Measurements from ENCODE around the gene EPSTI1. TPM values are rescaled to one million over a fixed set of nuclear protein-coding genes. Genes with fewer than 3 reads are reported as not detected.
"Not testable (repeated sequence)": the region's sequence is repeated elsewhere in the genome, so short reads cannot be mapped to it uniquely, and the experiment has no call there.

Gene EPSTI1, protein sequence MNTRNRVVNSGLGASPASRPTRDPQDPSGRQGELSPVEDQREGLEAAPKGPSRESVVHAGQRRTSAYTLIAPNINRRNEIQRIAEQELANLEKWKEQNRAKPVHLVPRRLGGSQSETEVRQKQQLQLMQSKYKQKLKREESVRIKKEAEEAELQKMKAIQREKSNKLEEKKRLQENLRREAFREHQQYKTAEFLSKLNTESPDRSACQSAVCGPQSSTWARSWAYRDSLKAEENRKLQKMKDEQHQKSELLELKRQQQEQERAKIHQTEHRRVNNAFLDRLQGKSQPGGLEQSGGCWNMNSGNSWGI
- total RNA-seq, result 3.0 TPM
- long read RNA-seq, partial matches to known transcripts, result 1 of 2 reads
- long read RNA-seq, other reads (novel, unspliced or antisense), result 1 of 2 reads

DNA sequence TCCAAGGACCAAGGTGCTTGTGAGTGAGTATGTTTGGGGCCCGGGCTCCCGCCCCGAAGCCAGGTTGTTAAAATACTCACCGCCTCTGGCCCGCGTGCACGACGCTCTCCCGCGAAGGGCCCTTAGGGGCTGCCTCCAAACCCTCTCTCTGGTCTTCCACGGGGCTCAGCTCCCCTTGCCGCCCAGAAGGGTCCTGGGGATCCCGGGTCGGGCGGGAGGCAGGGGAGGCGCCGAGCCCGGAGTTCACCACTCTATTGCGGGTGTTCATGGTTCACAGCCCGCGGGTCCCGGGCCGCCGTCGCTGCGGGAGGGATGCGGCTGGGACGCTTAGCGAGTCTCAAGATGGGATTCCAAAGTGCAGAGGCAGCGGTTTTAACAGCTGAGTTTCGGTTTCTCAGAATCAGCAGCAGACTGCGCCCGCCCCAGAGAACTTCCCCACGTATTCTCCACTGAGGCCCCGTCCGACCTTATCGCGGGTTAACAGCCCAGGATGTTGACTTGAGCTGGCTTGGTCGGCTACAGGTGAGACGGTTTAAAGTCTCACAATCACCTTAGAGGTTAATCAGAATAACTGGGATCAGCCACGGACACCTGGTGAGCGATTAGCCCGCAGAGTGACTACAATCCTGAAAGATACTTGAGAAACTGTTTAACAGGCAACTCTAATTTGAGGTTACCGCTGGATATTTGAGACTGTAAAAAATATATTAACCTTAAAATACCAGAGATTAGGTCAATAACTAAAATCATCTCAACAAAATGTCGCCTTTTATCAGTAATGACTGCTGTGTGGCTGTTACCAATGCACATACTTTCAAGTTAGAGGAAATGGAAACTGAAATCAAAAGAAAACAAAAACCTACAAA is at the start of gene EPSTI1:
TSS of gene EPSTI1 (minus strand) at position 344 of the 866 bp plus-strand sequence. CDS start at position 268, 76 bp downstream.
- intact Hi-C loops (cut with micrococcal nuclease), result no loop called here
- DNase-seq, result peak; percentile 75
- peak; percentile 91 for ATAC-seq

DNA sequence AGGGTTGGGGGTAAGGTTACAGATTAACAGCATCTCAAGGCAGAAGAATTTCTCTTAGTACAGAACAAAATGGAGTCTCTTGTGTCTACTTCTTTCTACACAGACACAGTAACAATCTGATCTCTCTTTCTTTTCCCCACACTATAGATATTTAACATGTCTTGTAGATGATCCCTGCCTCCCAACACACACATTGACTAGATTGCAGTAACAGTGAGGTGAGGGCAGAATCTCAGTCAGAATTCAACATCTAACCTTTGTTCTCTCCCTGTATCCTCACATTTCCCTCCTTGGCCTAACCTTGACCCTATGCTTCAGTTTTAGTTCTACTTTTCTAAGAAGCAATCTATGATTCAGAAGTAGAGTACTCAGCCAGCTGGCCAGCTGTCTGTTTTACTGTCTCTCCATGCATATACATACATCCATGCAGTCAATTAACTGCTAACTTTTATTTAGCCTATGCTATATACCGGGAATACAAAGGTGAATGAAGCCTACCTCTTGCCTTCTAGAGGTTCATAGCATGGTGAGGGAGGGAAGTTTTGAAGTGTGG is 49.4 kb upstream of the EPSTI1 start:
- ATAC-seq (no peak), DNase-seq (no peak)
- intact Hi-C loops (cut with micrococcal nuclease), result no loop called here

DNA sequence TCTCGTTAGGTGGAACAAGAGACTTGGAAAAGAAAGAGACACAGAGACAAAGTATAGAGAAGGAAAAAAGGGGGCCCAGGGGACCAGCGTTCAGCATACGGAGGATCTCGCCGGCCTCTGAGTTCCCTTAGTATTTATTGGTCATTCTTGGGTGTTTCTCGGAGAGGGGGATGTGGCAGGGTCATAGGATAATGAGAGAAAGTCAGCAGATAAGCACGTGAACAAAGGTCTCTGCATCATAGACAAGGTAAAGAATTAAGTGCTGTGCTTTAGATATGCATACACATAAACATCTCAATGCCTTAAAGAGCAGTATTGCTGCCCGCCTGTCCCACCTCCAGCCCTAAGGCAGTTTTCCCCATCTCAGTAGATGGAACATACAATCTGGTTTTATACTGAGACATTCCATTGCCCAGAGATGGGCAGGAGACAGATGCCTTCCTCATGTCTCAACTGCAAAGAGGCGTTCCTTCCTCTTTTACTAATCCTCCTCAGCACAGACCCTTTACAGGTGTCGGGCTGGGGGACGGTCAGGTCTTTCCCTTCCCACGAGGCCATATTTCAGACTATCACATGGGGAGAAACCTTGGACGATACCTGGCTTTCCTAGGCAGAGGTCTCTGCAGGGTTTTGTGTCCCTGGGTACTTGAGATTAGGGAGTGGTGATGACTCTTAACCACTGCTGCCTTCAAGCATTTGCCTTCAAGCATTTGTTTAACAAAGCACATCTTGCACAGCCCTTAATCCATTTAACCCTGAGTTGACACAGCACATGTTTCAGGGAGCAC is 48.7 kb upstream of the EPSTI1 start:
- intact Hi-C loops (cut with micrococcal nuclease); ATAC-seq: not testable (repeated sequence)

DNA sequence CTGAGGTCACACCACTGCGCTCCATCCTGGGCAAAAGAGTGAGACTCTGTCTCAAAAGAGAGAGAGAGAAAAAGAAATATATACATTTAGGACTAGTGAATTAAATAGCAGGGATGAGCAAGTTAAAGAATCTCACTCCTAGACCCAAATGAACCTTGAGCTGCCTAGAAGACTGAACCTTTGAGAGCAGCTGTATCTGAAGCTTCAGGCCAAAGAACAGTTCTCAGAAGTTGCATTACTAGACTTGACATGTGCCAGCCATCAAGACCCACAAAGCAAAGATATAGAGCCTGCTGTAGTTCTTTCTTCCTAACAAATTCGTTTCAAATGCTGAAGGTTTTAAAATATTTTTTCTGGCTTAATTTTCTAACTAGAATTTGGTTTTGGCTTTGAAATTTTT is 47.9 kb upstream of the EPSTI1 start:
- no peak for ATAC-seq

More for the DNA sequence above, 48.7 kb upstream of the EPSTI1 start:
- DNase-seq, result not testable (repeated sequence)

DNA sequence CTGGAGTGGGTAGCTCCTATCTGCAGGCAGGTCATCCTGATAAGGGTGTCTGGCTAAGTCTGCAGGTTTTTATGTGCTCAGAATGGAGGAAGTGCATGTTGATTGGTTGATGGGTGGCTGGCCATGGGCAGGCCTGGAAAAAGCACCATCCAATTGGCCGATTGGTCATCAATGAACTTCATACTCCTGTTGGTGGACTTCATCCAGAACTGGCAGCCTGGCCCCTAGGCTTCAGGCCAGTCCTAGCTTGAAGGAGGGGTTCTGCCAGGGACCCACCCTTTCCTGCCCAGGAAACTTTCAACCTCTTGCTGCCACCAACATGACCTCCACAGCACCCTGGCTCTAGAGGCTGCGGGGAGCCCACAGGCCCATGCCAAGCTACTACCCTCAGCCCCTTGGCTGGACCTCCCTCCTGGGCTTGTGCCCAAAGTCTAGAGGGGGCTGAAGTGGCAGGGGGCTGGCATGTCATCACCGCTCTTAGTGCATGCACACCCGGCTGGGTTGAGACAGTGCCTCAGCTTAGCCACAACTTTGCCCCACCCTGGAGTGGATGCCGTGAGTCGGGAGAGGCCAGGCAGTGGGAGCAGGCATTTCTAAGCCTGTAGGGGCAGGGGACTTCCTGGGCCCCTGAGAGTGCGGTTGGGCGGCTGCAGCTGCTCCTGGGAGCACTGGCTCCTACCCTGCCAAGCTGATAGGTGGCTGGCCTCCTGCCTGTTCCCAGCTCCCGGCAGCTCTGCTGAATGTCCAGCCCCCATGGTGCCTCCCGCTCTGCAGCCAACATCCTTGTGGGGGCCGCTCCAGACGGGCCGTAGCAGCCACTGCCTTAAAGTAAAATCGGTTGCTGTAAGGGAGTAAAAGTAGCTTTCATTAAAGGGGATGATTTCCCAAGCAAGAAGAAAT is 44.6 kb upstream of the EPSTI1 start:
- DNase-seq (peak; percentile 86), ATAC-seq (peak; percentile 97)
- intact Hi-C loops (cut with micrococcal nuclease), result no loop called here

More for the DNA sequence above, 47.9 kb upstream of the EPSTI1 start:
- intact Hi-C loops (cut with micrococcal nuclease), result no loop called here
- DNase-seq, result no peak

DNA sequence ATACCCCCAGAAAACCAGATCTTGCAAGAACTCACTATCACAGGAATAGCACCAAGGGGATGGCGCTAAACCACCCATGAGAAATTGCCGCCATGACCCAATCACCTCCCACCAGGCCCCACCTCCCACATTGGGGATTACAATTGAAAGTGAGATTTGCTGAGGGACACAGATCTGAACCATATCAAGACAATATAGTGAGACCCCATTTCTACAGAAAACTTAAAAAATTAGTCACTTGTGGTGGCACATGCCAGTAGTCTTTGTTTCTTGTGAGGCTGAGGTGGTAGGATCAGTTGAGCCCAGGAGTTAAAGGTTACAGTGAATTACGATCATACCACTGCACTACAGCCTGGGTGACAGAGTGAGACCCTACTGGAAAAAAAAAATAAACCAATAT is 41.0 kb upstream of the EPSTI1 start:
- ATAC-seq, result no peak
- intact Hi-C loops (cut with micrococcal nuclease), result no loop called here
- DNase-seq, result no peak

DNA sequence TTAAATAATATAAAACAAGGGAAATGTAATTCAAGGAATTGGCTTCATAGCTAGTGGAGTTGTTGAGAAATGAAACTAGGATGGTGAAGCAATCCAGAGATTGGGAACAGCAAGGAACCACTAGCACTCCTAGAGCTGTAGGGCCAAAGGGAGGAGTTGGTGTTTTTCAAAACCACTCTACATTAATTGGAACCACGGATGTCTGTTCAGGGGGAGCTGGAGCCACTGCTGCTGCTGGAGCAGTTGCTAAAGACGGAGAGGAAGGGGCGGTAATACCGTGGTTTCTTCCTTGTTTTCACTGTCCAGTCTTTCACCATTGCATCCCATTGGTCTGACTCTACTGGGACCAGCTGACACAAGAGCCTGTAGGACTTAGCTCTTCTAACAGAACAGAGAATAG is 39.8 kb upstream of the EPSTI1 start:
- intact Hi-C loops (cut with micrococcal nuclease), result no loop called here
- DNase-seq, result no peak
- no peak for ATAC-seq

DNA sequence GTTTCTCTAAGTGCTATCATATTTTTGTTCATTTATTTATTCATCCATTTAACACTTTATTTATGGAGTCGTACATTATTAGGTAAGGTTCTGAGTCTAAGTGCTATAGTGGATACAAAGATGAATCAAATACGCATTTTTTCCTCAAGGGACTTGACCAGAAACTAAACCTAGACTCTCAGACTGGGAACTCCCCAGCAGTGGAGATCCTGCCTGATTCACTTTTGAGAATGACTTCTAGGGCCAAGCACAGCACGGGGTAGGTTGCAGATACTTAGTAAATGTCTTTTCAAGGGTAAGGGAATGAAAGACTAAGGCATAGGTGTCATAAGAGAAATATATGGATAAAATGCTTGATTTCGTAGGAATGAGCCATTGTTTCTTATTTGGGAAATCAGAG is 38.5 kb upstream of the EPSTI1 start:
- DNase-seq (no peak), ATAC-seq (no peak)
- intact Hi-C loops (cut with micrococcal nuclease), result no loop called here

DNA sequence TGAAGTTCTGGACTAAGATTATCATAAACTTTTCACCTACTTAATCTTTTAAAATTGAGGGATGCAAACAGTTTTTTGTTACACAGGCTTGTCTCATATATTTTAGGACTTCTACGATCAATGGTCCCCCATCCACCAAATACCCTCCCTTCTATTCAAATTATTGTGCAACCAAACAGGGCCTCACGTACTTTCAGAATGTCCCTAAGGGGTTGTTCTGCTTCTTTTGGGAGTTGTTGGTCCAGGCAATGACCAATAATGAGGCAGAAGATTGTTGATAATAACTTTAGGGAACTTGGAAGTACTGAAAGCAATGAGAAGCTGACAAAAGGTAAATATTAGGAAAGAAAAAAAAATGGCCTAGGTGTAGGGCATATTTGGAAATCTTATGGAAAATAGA is 34.2 kb upstream of the EPSTI1 start:
- intact Hi-C loops (cut with micrococcal nuclease), result no loop called here
- no peak for ATAC-seq

DNA sequence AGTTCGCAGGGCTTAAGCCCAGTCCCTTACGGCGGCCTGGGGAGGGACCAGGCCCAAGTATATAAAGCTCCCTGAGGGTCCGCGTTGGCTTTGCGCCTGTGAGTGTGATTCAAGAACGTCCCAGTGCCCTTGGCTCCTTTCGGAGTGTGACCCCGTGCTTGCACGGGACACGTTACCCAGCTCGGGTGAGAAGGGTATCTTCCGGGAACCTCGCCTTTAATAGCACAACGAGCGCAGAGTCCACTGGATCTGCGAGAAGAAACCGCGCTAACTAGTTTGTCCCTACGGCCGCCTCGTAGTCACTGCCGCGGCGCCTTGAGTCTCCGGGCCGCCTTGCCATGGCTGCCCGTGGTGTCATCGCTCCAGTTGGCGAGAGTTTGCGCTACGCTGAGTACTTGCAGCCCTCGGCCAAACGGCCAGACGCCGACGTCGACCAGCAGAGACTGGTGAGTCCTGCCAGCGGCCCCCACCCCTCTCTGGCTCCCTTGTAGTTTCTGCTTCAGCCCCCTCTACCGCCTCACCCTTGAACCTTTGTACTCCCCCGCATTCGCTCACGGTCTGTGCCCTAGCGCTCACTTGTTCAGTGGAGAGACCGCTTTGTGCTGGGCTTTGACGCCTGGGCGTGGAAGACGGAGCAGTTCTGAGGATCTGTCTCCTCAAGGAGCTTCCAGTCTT is 31.4 kb upstream of the EPSTI1 start, which contains the start of gene DNAJC15:
TSS of gene DNAJC15 (plus strand) at position 298 of the 675 bp plus-strand sequence. CDS start at position 339, 41 bp downstream.
- ATAC-seq (peak; percentile 96), DNase-seq (peak; percentile 93)
- intact Hi-C loops (cut with micrococcal nuclease), result no loop called here

More for the DNA sequence above, 34.2 kb upstream of the EPSTI1 start:
- no peak for DNase-seq

DNA sequence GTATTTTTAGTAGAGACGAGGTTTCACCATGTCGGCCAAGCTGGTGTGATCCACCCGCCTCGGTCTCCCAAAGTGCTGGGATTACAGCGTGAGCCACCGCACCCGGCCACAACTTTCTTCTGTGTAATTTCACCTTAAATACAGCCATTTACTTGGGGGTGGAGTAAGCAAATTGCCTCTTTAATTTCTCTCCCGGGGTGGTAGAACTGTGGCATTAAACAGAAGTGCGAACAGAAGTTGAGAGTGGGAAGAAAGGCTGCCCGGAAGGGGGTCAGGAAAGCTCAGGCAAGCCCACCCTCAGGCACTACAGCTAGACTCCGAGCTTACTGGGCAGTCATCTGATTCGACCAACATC is 30.9 kb upstream of the EPSTI1 start:
- DNase-seq, result no peak
- intact Hi-C loops (cut with micrococcal nuclease), result no loop called here
- peak; percentile 2 for ATAC-seq

DNA sequence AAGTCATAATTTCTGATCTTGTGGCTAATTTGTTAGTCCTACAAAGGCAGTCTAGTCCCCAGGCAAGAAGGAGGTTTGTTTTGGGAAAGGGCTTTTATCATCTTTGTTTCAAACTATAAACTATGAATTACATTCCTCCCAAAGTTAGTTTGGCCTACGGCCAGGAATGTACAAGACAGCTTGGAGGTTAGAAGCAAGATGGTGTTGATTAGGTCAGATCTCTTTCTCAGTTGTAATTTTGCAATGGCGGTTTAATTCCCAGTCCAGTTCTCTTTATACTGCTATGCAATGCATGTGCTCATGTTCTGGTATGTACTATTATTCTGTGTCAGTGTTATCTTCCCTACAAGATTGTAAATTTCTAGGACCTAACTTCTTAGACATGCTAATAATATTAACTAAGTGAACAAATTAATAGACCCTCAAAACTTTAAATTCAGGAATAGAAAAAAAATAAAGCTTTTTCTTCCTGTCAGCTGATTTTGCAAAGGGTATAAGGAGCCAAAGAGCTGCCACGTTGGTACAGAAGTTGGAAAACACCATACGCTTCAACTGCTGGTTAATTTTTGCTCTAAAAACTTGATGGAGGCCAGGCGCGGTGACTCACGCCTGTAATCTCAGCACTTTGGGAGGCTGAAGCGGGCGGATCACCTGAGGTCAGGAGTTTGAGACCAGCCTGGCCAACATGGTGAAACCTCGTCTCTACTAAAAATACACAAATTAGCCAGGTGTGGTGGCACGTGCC is 30.1 kb upstream of the EPSTI1 start:
- no peak for DNase-seq
- ATAC-seq, result no peak
- intact Hi-C loops (cut with micrococcal nuclease), result no loop called here

DNA sequence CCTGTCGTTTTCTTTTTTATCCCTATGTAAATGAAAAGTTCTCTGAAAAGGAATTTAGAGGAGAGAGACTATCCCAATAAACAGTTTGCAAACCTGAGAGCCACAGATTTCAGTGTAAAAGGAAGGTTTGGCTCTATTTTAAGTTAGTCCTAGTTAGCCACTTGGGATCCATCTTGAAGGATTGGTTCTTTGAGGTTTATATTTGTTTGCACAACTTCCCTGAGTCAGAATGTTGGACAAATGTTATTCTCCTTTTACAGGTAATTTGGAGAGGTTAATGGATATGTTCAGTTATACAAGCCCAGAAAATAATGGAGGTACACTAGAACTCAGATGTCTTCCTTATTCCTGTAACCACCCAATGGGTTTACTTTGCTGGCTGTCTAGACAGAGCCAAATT is 28.8 kb upstream of the EPSTI1 start:
- ATAC-seq (no peak), DNase-seq (no peak)
- intact Hi-C loops (cut with micrococcal nuclease), result no loop called here

DNA sequence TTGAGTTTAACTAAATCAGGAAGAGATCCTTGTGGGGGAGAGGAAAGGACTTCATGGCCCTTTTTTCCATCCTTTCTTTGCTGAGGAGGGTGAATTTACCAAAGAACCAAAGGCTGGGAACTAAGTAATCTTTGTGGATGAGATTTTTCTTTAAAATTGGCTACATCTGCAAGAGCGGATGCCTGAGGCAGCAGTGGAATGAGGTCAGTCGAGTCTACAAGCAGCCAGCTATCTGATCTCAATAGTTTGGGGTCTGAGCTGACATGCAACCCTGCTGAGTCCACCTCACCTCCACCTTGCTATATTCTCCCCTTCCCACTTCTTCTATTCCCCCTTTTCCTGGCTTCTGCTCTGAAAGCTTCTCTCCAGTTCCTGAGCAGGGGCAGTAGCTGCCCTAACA is 27.8 kb upstream of the EPSTI1 start:
- ATAC-seq, result no peak
- DNase-seq, result no peak
- intact Hi-C loops (cut with micrococcal nuclease), result no loop called here

DNA sequence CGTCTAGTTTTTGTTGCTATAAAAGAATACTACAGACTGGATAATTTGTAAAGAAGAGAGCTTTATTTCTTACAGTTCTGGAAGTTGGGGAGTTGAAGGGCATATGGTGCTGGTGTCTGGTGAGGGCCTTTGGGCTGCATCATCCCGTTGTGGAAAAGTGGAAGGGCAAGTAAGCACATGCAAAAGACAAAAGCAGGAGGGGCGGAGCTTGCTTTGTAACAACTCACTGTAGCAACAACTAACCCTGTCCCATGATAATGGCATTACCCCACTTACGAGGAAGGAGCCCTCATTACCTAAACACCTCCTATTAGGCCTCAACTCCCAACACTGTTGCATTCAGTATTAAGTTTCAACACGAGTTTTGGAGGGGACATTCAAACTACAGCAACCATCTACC is 24.2 kb upstream of the EPSTI1 start:
- DNase-seq, result no peak
- no peak for ATAC-seq
- intact Hi-C loops (cut with micrococcal nuclease), result no loop called here

DNA sequence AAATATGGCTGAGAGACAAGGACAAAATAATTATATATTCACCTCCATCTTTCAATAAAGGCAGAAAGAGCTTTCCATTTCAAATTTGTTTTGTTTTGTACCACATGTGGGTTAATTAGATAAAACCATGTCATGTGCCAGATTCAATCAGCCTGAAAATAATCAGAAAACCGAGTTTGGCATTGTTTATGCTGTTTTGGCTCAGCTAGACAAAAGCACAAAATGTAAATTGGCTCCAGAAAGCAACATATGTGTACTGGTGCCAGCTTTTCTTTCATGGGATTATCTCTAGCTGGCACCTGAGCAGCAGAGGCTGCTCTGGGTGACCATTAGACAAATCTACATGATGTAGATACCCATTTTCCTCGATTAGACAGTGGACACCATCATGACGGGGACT is 22.1 kb upstream of the EPSTI1 start:
- intact Hi-C loops (cut with micrococcal nuclease), result no loop called here
- ATAC-seq, result no peak

DNA sequence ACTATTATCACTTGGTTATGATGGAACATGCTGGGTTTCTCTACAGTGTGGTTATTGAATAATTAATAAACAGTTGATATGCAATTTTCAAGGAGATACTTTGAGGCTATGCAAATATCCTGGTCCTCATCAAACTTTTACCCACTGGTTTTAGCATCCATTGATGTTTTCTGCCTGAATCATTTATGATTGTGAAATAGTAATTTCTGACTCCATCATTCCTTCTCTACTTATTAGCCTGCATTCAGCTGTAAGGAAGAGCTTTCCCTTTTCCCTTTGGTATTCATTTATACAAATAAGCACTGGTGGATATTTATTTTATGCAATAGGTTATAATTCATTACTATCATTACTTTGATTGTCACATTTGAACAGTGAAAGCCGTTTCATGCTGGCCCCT is 17.5 kb upstream of the EPSTI1 start:
- ATAC-seq (no peak), DNase-seq (no peak)
- intact Hi-C loops (cut with micrococcal nuclease), result no loop called here

More for the DNA sequence above, 22.1 kb upstream of the EPSTI1 start:
- DNase-seq, result no peak

Measured in left ventricle myocardium superior (tissue), 1 donor.